ENCODE results near the gene GLI1.

DNA sequence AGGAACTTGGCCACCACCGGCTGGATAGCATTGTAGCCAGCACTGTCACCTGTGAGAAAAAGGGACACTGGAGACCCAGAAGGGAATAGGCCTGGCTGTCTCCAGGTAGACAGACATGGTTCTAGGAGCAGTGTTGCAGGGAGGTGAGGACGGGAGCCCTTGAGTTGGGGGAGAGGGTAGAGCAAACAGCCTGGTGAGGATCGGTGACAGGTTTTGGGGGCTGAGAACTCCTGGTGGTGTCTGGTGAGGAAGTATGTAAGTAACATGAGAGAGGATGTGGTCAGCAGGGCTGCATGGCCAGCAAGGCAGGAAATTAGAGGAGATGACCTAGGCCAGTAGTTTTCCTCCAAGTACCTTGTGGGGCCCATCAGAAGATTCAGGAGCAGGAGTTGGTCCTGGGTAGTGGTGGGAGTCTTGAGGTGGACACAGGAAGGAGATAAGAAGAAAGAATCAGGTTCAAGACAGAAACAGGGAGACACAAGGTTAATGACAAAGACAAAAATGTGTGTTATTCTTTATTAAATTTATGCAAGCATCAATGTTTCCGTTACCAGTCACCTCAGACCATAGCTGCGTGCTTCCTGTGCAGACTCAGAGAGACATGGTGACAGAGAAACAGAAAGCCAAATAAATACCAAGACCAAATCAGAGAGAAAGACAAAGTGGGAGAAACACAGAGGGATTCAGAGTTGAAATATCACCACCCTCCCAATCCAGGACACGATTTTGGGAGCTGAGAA lies 20.0 kb downstream of the GLI1 start, which contains the start of gene ARHGAP9:
- TF ChIP-seq CTCF (IDR thresholded peaks at IDR 0.05) (no peak), POLR2A (IDR thresholded peaks at IDR 0.05) (no peak), POLR2AphosphoS5 (IDR thresholded peaks at IDR 0.05) (no peak)

All from prostate gland (tissue), 2 donors.